GM13976 (cell line): ENCODE measurements around the gene CDKN2B-AS1.

ENCODE experiments used
- DNase-seq: peaks from one replicate; pipeline ENCODE4 v3.0.0; 2012; ENCODE audit warnings: low spot score
- in situ Hi-C: fragments of 300-500 bp; cut with MboI; formaldehyde crosslinking; loops from one replicate; pipeline ENCODE4 v1.12.0; 2022; ENCODE audit warnings: low sequenced_read_pairs, mixed read lengths, inconsistent platforms; ENCODE audit not compliant: unreplicated experiment
- TF ChIP-seq, protein P1 (sequence below): IDR thresholded peaks from 2 replicates; pipeline ENCODE4 v1.5.1; 2012; ENCODE audit warnings: borderline replicate concordance, mild to moderate bottlenecking; ENCODE audit not compliant: insufficient read depth; ENCODE audit errors: extremely low read depth, missing control alignments, control extremely low read depth

Gene CDKN2B-AS1

DNA sequence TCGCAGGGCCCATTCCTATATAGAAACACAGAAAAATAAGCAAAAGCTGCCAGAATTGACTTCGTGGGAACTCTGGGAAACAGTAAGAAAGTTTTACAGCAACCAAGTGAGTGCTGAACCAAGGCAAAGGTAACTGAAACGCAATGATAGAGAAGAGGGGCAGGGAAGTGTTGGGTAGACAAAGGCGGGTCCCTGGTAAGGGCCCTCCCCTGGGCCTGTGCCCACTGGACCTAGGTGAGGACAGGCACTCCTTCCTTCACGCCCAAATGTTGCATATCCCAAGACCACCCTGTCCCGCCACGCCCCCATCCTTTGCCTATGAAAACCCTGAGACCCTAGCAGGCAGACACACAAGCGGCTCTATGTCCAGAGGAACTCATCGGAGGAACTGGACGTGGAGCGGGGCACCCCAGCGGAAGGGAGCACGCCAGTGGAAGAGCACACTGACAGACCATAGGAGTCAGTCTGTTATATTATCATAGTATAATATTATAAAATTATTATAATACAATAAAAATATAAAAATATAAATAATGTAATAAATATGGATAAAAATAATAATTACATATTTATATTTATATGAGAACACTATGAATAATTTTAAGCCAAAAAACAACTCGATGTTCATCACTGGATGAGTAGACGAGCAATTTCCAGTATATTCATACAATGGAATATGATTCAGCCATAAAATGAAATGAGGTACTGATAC is 28.3 kb upstream of the CDKN2B-AS1 start:
- in situ Hi-C loops: no loop called here
- TF ChIP-seq, protein P1, sequence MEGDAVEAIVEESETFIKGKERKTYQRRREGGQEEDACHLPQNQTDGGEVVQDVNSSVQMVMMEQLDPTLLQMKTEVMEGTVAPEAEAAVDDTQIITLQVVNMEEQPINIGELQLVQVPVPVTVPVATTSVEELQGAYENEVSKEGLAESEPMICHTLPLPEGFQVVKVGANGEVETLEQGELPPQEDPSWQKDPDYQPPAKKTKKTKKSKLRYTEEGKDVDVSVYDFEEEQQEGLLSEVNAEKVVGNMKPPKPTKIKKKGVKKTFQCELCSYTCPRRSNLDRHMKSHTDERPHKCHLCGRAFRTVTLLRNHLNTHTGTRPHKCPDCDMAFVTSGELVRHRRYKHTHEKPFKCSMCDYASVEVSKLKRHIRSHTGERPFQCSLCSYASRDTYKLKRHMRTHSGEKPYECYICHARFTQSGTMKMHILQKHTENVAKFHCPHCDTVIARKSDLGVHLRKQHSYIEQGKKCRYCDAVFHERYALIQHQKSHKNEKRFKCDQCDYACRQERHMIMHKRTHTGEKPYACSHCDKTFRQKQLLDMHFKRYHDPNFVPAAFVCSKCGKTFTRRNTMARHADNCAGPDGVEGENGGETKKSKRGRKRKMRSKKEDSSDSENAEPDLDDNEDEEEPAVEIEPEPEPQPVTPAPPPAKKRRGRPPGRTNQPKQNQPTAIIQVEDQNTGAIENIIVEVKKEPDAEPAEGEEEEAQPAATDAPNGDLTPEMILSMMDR: no peak
- no peak for DNase-seq

DNA sequence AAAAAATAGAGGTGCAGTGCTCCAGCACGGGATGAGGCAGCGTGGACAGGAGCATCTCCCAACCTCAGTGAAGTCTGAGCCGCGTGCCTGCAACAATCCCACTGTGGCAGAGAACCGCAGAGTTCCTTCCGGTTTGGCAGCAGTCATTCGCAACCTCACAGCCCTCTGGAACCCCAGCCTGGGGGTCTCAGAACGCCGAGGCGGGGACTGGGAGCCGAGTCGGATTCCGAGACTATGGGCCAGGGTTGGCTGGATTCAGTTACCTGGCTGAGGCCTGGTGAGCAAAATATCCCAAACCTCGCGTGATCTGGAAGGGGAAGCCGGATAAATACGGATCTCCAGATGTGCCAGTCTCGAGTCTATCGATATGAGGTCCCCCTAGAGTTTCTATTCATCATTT is 27.4 kb upstream of the CDKN2B-AS1 start:
- TF ChIP-seq, protein P1: no peak
- in situ Hi-C loops: no loop called here
- DNase-seq: no peak

DNA sequence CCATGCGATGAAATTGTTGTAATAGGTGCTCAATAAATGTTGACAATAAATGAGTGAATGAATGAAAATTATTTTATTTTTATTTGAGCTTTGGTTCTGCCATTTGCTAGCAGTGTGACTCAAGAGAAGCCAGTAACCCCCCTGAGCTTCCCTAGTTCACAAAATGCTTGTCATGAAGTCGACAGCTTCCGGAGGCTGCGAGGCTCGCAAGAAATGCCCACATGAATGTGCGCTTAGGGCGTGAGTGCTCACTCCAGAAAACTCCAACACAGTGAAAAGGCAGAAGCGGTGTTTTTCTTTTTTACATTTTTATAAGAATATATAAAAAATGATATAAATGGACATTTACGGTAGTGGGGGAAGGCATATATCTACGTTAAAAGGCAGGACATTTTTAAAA is 26.9 kb upstream of the CDKN2B-AS1 start:
- TF ChIP-seq, protein P1: no peak
- no peak for DNase-seq
- in situ Hi-C loops: no loop called here

- no peak for DNase-seq
- TF ChIP-seq, protein P1: no peak
- in situ Hi-C loops: no loop called here
Measured at GRCh38 chr9:21968331-21969010, 26.1 kb upstream of the CDKN2B-AS1 start.

GRCh38 chr9:21969011-21969940 is 25.3 kb upstream of the CDKN2B-AS1 start:
- DNase-seq: no peak
- TF ChIP-seq, protein P1: no peak
- in situ Hi-C loops: no loop called here

DNA sequence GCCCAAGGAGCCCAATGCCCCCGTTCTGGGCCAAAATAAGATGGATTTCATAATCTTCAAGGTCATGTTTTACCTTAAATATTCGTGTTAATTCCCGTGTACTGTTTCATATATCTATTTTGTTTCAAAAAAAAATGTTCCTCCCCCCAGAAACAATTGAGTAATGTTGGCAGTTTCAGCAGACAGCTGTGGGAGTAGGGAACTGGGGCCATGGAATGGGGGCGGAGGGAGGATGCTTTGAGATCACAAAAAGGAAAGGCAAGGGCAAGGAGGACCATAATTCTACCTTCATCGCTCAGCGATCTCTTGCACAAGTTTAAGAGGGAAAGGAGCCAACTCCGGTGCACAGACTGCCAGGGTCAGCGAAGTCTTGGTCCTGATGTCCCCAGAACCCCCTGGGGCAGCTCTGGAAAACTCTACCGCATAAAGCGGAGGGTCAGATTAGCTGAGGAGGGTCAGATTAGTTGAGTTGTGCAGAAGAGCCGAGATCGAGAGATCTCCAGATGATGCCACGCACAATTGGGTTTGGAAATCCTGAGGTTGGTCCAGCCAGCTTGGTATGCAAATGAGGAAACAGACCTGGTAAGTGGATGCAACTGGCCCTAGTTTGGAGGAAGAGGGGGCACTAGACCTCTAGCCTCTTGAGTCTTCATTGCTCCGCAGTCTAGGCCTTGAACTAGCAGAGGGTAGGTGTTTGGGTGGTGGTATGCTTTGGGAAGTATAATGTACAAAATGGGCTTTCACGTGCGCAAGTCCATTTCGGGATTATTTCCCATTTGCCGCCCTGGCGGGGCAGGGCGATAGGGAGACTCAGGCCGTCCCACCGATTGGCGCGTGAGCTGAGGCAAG is 24.4 kb upstream of the CDKN2B-AS1 start:
- DNase-seq: no peak
- in situ Hi-C loops: no loop called here
- TF ChIP-seq, protein P1: no peak
